MCF 10A (cell line): ENCODE results near the gene CALD1. TPM values are rescaled to one million over a fixed set of nuclear protein-coding genes. Genes with fewer than 3 reads are reported as not detected.

Experiments
- BruUV-seq: library from RNA; stranded (reverse); fragments of 400-500 nt; replicated peaks from 2 replicates; lab custom pipeline; 2021; lab: Mats Ljungman, UMichigan
- CTCF ChIA-PET: fragments of 300-600 bp; sonication (Branson Sonifier 250); formaldehyde crosslinking; extraction: SDS; loops from one replicate; lab custom pipeline; 2021; ENCODE audit warnings: antibody characterized with exemption, inconsistent platforms; lab: Yijun Ruan, JAX
- POLR2A ChIA-PET: fragments of 300-600, 350-650 bp; sonication (Branson Sonifier 250); formaldehyde crosslinking; extraction: SDS; loops from one replicate; lab custom pipeline; 2020; ENCODE audit warnings: antibody characterized with exemption, inconsistent platforms; lab: Yijun Ruan, JAX
- DNase-seq: peaks from one replicate; pipeline ENCODE4 v3.0.0-alpha.2; 2018; ENCODE audit not compliant: unreplicated experiment
- H3K27ac Mint-ChIP-seq: one replicate; pipeline ENCODE4 v1.8.0; 2022; ENCODE audit warnings: mild to moderate bottlenecking, low read depth, mixed read lengths; ENCODE audit not compliant: unreplicated experiment
- H3K27me3 Mint-ChIP-seq: one replicate; pipeline ENCODE4 v1.8.0; 2022; ENCODE audit warnings: mixed read lengths; ENCODE audit not compliant: insufficient read depth, unreplicated experiment
- H3K36me3 Mint-ChIP-seq: one replicate; pipeline ENCODE4 v1.8.0; 2022; ENCODE audit warnings: mild to moderate bottlenecking, moderate library complexity, mixed read lengths; ENCODE audit not compliant: insufficient read depth, unreplicated experiment
- H3K4me1 Mint-ChIP-seq: one replicate; pipeline ENCODE4 v1.8.0; 2022; ENCODE audit warnings: mixed read lengths; ENCODE audit not compliant: insufficient read depth, unreplicated experiment
- H3K4me3 Mint-ChIP-seq: one replicate; pipeline ENCODE4 v1.8.0; 2022; ENCODE audit warnings: mild to moderate bottlenecking, moderate library complexity, mixed read lengths; ENCODE audit not compliant: unreplicated experiment
- H3K9me3 Mint-ChIP-seq: one replicate; pipeline ENCODE4 v1.8.0; 2022; ENCODE audit warnings: mixed read lengths; ENCODE audit not compliant: unreplicated experiment
- CTCF ChIP-seq: fragments of 200-600 bp; IDR thresholded peaks from one replicate; pipeline ENCODE4 v1.8.0; 2022; ENCODE audit warnings: antibody characterized with exemption, mild to moderate bottlenecking; ENCODE audit not compliant: unreplicated experiment
- intact Hi-C: fragments of 100-400 bp; cut with micrococcal nuclease; formaldehyde crosslinking; loops from 2 replicates; pipeline ENCODE4 v1.14.1; 2022
- total RNA-seq: library from RNA; stranded (reverse); gene quantifications from 2 replicates; pipeline ENCODE4 v1.2.3, GENCODE V29; 2022

Gene CALD1
- total RNA-seq, 1 experiment from 2014 or later = 183 TPM

- ChIA-PET CTCF (interaction anchor here (0.7 kb wide), 2 partner anchors 11 to 233 kb away, joined by 3 to 4 read pairs; no protein-coding TSS in a partner anchor), POLR2A (no interaction called here)
- Mint-ChIP-seq H3K36me3 (peaks cover 5% of the 10 kb centered on the region), H3K4me3 (no peak overlapping the region), H3K27me3 (no peaks in the 10 kb centered on the region), H3K4me1 (peaks cover 31% of the 10 kb centered on the region), H3K9me3 (peaks cover 9% of the 10 kb centered on the region), H3K27ac (peak overlapping the region; percentile 42)
- no TSS peak for BruUV-seq
- TF ChIP-seq CTCF = no peak
- intact Hi-C loops = no loop called here
- no peak for DNase-seq
Measured at GRCh38 chr7:134922720-134923704, 143.6 kb downstream of the CALD1 start.

- Mint-ChIP-seq H3K9me3 (peaks cover 9% of the 10 kb centered on the region), H3K27me3 (no peaks in the 10 kb centered on the region), H3K4me3 (no peak overlapping the region), H3K36me3 (peaks cover 27% of the 10 kb centered on the region), H3K27ac (no peak overlapping the region), H3K4me1 (peaks cover 10% of the 10 kb centered on the region)
- no peak for DNase-seq
- TF ChIP-seq CTCF = no peak
- intact Hi-C loops = no loop called here
- ChIA-PET POLR2A (interaction anchor here (1.7 kb wide), 1 partner anchor 12 kb away, joined by 3 read pairs; no protein-coding TSS in a partner anchor), CTCF (interaction anchor here (0.6 kb wide), 2 partner anchors 9 to 80 kb away, joined by 3 read pairs; no protein-coding TSS in a partner anchor)
- BruUV-seq = no TSS peak
Measured at GRCh38 chr7:134925766-134926165, 146.3 kb downstream of the CALD1 start.

- POLR2A ChIA-PET = no interaction called here
- peaks cover 8% of the 10 kb centered on the region for H3K4me1 Mint-ChIP-seq
Measured at GRCh38 chr7:134926396-134926795, 147.0 kb downstream of the CALD1 start.

More at GRCh38 chr7:134926396-134926795, 147.0 kb downstream of the CALD1 start:
- H3K4me3 Mint-ChIP-seq = no peak overlapping the region
- H3K27ac Mint-ChIP-seq = no peak overlapping the region
- peaks cover 9% of the 10 kb centered on the region for H3K9me3 Mint-ChIP-seq
- intact Hi-C loops = no loop called here
- no TSS peak for BruUV-seq
- DNase-seq = no peak
- no peak for TF ChIP-seq CTCF
- CTCF ChIA-PET = interaction anchor here (0.6 kb wide), 2 partner anchors 8 to 81 kb away, joined by 3 read pairs; no protein-coding TSS in a partner anchor
- no peaks in the 10 kb centered on the region for H3K27me3 Mint-ChIP-seq
- H3K36me3 Mint-ChIP-seq = peaks cover 31% of the 10 kb centered on the region
